Cardiac fibroblast (primary cell): ENCODE data around the gene RASA2.

Source experiments
- DNase-seq, 2 donors: peaks; one replicate each; pipeline versions ENCODE4 v3.0.0 to v3.0.0-alpha.2; 2010; ENCODE audit warnings: low read depth in 2 of 2
- H3K4me3 ChIP-seq, 2 donors: replicated peaks in 1 of 2; 1 replicate in 1 of 2; 2 replicates in 1 of 2; pipeline ENCODE4 v1.5.1; 2011; ENCODE audit warnings: low read depth in 2 of 2, low read length in 2 of 2, mild to moderate bottlenecking in 2 of 2, moderate library complexity in 1 of 2
- CTCF ChIP-seq: IDR thresholded peaks from one replicate; pipeline ENCODE4 v1.5.1; 2011; ENCODE audit warnings: low read depth, mild to moderate bottlenecking, low read length, inconsistent platforms

The RASA2 gene

GRCh38 chr3:141546586-141546985, 59.8 kb downstream of the RASA2 start:
- DNase-seq, result no peak
- no peak overlapping the region for H3K4me3 ChIP-seq
- no peak for TF ChIP-seq CTCF

- no peak for TF ChIP-seq CTCF
Measured at GRCh38 chr3:141547791-141548190, 61.0 kb downstream of the RASA2 start.

DNA sequence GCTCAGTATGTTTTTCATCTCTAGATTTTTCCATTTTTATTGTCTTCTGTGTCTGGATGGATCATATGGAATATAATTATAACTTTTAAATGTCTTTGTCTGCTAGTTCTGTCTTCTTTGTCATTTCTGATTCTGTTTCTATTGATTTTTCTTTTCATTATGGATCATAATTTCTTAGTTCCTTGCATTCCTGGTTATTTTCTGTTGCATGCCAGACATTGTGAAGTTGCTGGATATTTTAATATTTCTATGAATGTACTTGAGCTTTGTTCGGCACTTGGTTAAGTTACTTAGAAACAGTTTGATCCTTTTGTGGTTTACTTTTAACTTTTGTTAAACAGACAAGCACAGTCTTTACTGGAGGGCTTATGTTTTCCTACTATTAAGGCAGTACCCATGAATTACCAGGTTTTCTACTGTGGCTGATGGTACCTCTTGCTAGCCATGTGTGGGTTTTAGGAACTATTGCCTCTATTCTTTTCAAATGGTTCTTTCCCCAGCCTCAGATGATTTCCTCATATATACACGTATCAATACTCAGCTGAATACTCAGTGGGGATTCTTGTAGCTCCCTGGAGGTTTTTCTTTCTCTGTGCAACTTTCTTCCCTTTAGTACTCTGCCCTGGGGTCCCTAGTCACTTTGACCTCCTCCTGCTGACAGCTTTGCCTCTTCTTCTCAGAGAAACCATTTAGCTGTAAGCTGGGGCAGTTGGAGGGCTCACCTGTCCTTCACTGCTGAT, 64.3 kb downstream of the RASA2 start:
- TF ChIP-seq CTCF, result no peak
- no peak for DNase-seq

More at GRCh38 chr3:141547791-141548190, 61.0 kb downstream of the RASA2 start:
- DNase-seq, result no peak
- H3K4me3 ChIP-seq, result no peak overlapping the region

GRCh38 chr3:141552440-141552991, 65.7 kb downstream of the RASA2 start:
- no peak for TF ChIP-seq CTCF

More for the DNA sequence above, 64.3 kb downstream of the RASA2 start:
- no peak overlapping the region for H3K4me3 ChIP-seq

GRCh38 chr3:141553055-141553454, 66.2 kb downstream of the RASA2 start:
- peak; percentile 38 to 43 for DNase-seq
- TF ChIP-seq CTCF, result no peak
- no peak overlapping the region for H3K4me3 ChIP-seq

More at GRCh38 chr3:141552440-141552991, 65.7 kb downstream of the RASA2 start:
- H3K4me3 ChIP-seq, result no peak overlapping the region
- no peak for DNase-seq

GRCh38 chr3:141556034-141556433, 69.2 kb downstream of the RASA2 start:
- TF ChIP-seq CTCF, result no peak
- H3K4me3 ChIP-seq, result no peak overlapping the region
- DNase-seq, result peak; percentile 21 to 74
